RPMI7951 (cell line): ENCODE data around the gene CFHR5. TPM values are rescaled to one million over a fixed set of nuclear protein-coding genes. Genes with fewer than 3 reads are reported as not detected.

Source experiments
- DNase-seq: peaks from one replicate; pipeline ENCODE4 v3.0.0-alpha.2; 2012; ENCODE audit warnings: low read depth
- total RNA-seq: library from RNA; depleted of rRNA; stranded (reverse); fragments of >200 nt; shearing (Covaris generic); gene quantifications from 2 replicates; pipeline ENCODE4 v1.2.3, GENCODE V29; 2014; rRNA removed

The CFHR5 gene
- total RNA-seq, 1 experiment from 2014 or later = not detected

DNA sequence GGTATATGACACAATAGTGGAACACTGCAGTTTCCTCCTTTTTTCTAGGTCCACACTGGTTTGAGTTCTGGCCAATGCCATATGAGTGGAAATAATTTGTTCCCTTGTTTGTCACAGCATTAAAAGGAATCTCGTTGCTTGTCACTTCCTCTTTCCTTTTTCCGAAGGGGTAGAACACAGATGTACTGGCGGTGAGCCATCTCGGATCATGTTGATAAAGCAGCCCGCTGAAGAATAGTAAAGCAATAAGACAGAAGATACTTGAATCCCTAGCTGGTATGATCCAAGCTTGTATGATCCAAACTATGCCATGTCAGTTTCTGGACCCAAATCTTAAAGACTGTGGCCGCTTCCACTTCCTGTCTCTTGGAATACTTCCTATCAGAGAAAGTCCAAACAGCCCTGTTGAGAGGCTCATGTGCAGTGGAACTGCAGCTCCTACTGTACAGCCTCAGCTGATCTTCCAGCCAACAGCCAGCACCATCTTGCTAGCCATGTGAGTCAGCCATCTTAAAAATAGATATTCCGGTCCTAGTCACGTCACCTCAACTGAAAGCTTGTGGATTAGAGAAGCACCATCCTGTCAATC is 40.3 kb downstream of the CFHR5 start:
- DNase-seq = peak; percentile 34

DNA sequence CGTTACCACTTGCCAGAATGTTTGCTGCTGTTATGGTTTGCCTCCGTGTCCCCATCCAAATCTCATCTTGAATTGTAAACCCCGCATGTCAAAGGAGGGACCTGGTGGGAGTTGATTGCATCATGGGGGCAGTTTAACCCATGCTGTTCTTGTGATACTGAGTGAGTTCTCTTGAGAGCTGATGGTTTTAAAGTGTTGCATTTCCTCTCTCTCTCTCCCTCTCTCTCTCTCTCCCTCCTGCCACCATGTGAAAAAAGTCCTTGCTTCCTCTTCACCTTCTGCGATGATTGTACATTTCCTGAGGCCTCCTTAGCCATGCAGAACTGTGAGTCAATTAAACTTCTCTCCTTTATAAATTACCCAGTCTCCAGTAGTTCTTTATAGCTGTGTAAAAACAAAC is 44.4 kb downstream of the CFHR5 start:
- no peak for DNase-seq

DNA sequence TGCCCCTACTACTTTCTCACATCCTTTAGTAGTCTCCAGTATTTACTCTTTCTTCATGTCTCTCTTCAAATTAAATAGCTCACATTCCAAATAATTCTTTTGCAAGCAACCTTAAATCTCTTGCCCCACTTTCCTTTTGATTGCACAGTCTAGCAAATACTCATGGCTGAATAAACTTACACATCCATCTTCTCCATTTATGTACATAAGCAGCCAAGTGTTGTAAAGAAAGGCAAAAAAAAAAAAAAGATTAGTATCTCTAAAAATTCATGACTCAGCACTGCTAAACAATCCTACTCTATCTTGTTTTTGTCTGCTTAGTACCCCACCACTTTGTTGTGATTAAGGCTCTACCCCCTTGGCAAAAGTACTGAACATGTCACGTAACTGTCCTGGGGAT is 47.1 kb downstream of the CFHR5 start:
- no peak for DNase-seq

DNA sequence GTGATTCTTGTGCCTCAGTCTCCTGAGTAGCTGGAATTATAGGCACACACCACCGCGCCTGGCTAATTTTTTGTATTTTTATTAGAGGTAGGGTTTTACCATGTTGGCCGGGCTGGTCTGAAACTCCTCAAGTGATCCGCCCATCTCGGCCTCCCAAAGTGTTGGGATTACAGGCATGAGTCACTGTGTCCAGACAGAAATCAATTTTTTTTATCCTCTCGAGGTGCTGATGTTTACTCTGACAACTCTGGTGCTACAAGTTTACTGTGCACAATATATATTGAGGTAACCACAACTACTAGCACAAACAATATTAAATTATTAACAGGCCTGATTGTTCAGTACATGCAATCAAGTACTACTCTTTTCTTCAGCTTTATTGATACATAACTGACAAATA is 50.0 kb downstream of the CFHR5 start:
- DNase-seq = no peak

DNA sequence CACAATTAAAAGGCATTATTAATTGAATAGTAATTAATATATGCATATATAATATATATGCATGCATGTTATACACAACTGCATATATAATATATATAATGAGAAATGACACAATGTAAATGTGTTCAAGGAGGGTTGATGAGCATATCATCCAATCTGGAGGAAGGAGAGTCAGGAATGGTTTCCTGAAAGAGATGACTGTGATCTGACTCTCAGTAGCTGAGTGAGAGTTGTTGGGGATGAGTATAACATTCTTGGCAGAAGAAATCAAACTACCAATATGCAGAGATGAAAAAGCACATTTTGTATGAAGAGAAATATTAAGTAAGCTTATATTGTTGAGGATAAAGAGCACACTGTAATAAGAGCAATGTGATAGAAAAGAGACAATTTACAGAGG is 52.4 kb downstream of the CFHR5 start:
- no peak for DNase-seq

DNA sequence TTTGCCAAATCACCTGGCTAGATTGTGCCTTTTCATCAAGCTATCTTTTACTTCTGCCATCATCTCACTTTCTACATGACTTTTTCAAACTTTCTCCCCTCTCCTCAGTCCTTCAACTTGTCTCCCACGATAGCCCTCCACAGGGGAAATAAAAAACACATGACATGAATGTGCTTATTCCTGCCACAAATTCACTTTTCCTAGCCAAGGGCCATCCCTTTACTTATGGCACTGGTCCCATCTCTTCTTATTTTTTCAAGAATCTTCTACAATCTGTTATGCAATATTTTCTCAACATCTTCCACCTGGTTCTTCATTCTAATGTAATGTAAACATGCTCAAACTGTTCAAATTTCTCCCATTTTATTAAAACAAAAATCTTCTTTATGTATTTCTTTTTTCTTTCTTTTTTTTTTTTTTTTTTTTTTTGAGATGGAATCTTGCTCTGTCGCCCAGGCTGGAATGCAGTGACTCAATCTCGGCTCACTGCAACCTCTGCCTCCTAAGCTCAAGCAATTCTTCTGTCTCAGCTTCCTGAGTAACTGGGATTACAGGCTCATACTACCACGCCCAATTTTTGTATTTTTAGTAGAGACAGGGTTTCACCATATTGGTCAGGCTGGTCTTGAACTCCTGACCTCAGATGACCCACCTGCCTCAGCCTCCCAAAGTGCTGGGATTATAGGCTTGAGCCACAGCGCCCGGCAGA is 57.4 kb downstream of the CFHR5 start:
- DNase-seq = peak; percentile 57

DNA sequence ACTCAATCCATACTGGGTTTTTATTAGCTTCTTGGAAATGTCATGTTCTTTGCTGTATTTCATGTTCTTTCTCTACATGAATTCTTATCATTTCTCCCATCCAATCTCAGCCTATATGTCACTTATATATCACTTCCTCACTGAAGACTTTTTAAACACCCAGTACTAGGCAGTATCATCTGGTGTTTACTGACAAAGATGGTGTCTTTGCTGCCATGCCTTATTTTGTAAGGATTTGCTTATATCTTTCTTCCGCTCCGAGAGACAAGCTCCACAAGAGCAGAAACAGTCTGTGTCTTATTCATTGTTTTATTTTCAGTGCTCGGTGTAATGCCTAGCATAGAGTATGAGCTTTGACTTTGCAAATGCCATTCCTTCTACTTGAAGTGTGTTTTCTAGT is 59.5 kb downstream of the CFHR5 start:
- DNase-seq = no peak

DNA sequence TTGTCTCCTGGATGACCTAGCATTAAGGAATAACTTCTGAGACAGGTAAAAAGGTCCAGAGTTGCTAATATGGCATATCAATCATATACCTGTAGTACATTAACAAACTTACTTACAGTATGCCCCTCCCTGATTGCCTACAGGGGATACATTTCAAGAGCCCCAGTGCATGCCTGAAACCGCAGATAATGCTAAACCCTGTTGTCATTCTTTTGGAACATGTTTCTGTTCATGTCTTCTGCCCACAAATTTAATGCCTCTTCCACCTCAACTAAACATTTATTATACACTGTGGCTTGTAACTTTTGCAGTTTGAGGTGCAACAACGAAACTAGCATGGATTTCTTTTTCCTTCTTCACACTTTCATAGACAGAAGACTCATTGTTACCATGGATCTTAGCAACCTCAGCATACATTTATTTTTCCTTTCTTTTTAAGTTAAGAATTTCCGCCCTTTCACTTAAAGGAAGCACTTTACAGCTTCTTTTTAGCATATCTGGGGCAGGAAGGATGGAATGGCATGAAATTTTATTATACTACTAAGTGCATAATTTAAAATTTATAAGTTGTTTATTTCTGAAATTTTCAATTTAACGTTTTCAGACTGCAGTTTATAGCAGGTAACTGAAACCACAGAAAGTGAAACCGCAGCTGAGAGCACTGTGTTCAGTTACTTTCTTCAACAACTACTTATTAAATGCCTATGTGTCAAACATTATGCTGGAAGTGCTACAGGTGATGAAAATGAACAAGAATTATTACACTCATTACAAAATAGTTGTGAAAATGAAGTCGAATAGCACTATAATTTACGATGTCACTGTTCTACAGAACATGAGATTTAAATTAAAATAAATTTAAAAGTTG is 64.4 kb downstream of the CFHR5 start:
- DNase-seq = no peak

DNA sequence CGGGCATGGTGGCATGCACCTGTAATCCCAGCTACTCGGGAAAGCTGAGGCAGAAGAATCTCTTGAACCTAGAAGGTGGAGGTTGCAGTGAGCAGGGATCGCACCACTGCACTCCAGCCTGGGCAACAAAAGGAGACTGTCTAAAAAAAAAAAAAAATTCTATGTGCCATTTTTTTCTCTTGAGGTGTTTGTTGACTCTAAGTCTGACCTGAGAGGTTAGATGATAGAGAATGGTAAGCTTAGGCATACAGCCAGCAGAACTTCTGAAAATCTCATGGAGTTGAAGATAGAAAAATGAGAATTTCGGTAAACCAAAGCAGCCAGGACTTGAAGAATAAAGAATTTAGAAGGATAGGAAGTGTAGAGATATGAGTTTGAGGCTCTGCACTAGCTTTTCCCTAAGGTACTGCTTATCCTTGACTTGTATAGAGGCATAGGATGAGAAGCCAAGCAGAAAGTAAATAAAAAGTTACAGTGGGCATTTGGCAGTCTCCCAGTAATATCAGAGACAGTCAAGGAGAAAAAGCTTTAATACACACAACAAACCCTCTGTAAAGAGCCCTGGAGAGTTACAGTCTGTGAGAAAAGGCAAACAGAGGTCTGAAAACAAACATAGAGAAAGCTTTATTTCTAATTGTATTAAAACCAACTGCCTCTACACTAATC is 65.5 kb downstream of the CFHR5 start:
- no peak for DNase-seq

DNA sequence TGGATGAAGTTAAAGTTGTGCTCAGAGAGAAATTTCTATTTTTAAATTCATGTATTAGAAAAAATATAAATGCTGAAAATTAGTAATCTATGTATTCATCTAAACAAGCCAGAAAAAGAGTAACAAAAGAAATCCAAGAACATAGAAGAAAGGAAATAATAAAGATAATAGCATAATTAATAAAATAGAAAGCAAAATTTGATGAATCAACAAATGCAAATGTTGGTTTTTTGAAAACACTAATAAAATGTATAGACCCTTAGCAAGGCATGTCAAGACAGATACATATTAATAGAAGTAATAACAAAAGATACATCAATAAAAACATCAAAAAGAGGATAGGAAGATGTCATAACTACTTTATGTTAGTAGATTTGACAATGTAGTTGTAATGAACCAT is 71.7 kb downstream of the CFHR5 start:
- no peak for DNase-seq

Other genes starting within 250 kb of the CFHR5 start
- gene CFHR3, start 202.7 kb upstream of the CFHR5 start, total RNA-seq = not detected in 2 replicates
- gene CFHR1, start 157.8 kb upstream of the CFHR5 start, total RNA-seq = not detected in 2 replicates
- gene CFHR4, start 89.5 kb upstream of the CFHR5 start, total RNA-seq = not detected in 2 replicates
- gene CFHR2, start 33.8 kb upstream of the CFHR5 start, total RNA-seq = not detected in 2 replicates
- gene F13B, start 89.7 kb downstream of the CFHR5 start, total RNA-seq = 0.24 TPM in 1 of 2 replicates, not detected in the other
- 101 and 119 TPM in 2 replicates for gene ASPM, start 169.1 kb downstream of the CFHR5 start, total RNA-seq
- gene ZBTB41, start 223.7 kb downstream of the CFHR5 start, total RNA-seq = 12.9 and 16.0 TPM in 2 replicates